T-cell (primary cell): Measurements from ENCODE around the gene FADS2. TPM values are rescaled to one million over a fixed set of nuclear protein-coding genes. Genes with fewer than 3 reads are reported as not detected.

Experiments used
- ATAC-seq, 4 experiments: fragments of 200-7000 bp in 3 of 4; fragments of 150-1000 bp in 1 of 4; cut with Tn5 transposase; replicated peaks in 1 of 4; 1 replicate in 3 of 4; 2 replicates in 1 of 4; pipeline ENCODE4 v1.10.0; 2021; ENCODE audit warnings: moderate library complexity in 3 of 4, mild to moderate bottlenecking in 2 of 4, moderate number of reproducible peaks in 1 of 4
- CTCF ChIA-PET, 2 donors: fragments of 300-600 bp; sonication (Branson Sonifier 250); formaldehyde crosslinking; loops; one replicate each; lab custom pipeline; 2022; ENCODE audit warnings: antibody characterized with exemption in 2 of 2; lab: Charles Lee
- POLR2A ChIA-PET, 2 donors: fragments of 300-600 bp; sonication (Branson Sonifier 250); formaldehyde crosslinking; loops; one replicate each; lab custom pipeline; 2022; ENCODE audit warnings: antibody characterized with exemption in 2 of 2; lab: Charles Lee
- DNase-seq, 35 experiments: peaks; one replicate each; pipeline versions ENCODE4 v3.0.0 to v3.0.0-alpha.2; 2013 to 2023
- H3K27ac ChIP-seq: one replicate; pipeline ENCODE4 v1.5.1; 2013; ENCODE audit warnings: low read length
- H3K27me3 ChIP-seq, 2 experiments: replicated peaks in 1 of 2; 1 replicate in 1 of 2; 2 replicates in 1 of 2; pipeline versions ENCODE4 v1.6.1 to v1.7.0; 2013; ENCODE audit warnings: low read length in 1 of 2, mixed read lengths in 1 of 2; ENCODE audit not compliant: control insufficient read depth in 2 of 2, insufficient read depth in 2 of 2; ENCODE audit errors: extremely low read depth in 1 of 2
- H3K36me3 ChIP-seq, 2 donors: 1 replicate in 1 of 2; 2 replicates in 1 of 2; pipeline versions ENCODE4 v1.6.1 to v1.7.0; 2013; ENCODE audit warnings: low read length in 1 of 2; ENCODE audit not compliant: control insufficient read depth in 2 of 2, insufficient read depth in 1 of 2; ENCODE audit errors: extremely low read depth in 1 of 2
- H3K4me1 ChIP-seq, 2 experiments: 1 replicate in 1 of 2; 2 replicates in 1 of 2; pipeline versions ENCODE4 v1.6.1 to v1.7.0; 2013; ENCODE audit warnings: low read length in 2 of 2, mixed read lengths in 1 of 2; ENCODE audit not compliant: insufficient read depth in 2 of 2, control insufficient read depth in 1 of 2; ENCODE audit errors: extremely low read depth in 1 of 2
- H3K4me3 ChIP-seq, 2 donors: 1 replicate in 1 of 2; 2 replicates in 1 of 2; pipeline versions ENCODE4 v1.5.1 to v1.7.0; 2013; ENCODE audit warnings: mild to moderate bottlenecking in 2 of 2, low read length in 1 of 2, moderate library complexity in 1 of 2; ENCODE audit not compliant: control insufficient read depth in 1 of 2; ENCODE audit errors: extremely low read depth in 1 of 2
- H3K9me3 ChIP-seq: 2 replicates; pipeline ENCODE4 v1.7.0; 2013
- H3K27ac Mint-ChIP-seq, 2 donors: one replicate each; pipeline ENCODE4 v1.8.0; 2020 to 2021; ENCODE audit warnings: mild to moderate bottlenecking in 2 of 2, mixed read lengths in 2 of 2
- H3K27me3 Mint-ChIP-seq, 2 donors: one replicate each; pipeline ENCODE4 v1.8.0; 2021 to 2022; ENCODE audit warnings: mixed read lengths in 2 of 2
- H3K36me3 Mint-ChIP-seq: one replicate; pipeline ENCODE4 v1.8.0; 2021; ENCODE audit warnings: mixed read lengths
- H3K4me1 Mint-ChIP-seq, 3 donors: one replicate each; pipeline ENCODE4 v1.8.0; 2020 to 2022; ENCODE audit warnings: mixed read lengths in 3 of 3, mild to moderate bottlenecking in 1 of 3
- H3K4me3 Mint-ChIP-seq, 3 donors: one replicate each; pipeline ENCODE4 v1.8.0; 2020 to 2022; ENCODE audit warnings: mild to moderate bottlenecking in 3 of 3, mixed read lengths in 3 of 3, moderate library complexity in 3 of 3
- H3K9me3 Mint-ChIP-seq, 3 donors: one replicate each; pipeline ENCODE4 v1.8.0; 2020 to 2022; ENCODE audit warnings: mixed read lengths in 3 of 3
- WGBS: methylation state at CpG from one replicate; pipeline ENCODE4 v1.1.5; 2013; ENCODE audit warnings: missing lambda C conversion rate; ENCODE audit not compliant: insufficient coverage; 5-methylcytosine and 5-hydroxymethylcytosine counted together
- total RNA-seq, 35 experiments: library from RNA in 6 of 35; stranded (reverse) in 6 of 35; fragments of 120-200 nt in 1 of 35; gene quantifications; one replicate each; pipeline versions ENCODE4 v1.2.1 to v1.2.4 and lab custom pipeline; 2013 to 2026

The FADS2 gene
- total RNA-seq, 5 donors from 2014 or later (not counting 1 experiment from before 2014, with no cell fraction given), result 1.9 to 20.9 (median 2.7) TPM

DNA sequence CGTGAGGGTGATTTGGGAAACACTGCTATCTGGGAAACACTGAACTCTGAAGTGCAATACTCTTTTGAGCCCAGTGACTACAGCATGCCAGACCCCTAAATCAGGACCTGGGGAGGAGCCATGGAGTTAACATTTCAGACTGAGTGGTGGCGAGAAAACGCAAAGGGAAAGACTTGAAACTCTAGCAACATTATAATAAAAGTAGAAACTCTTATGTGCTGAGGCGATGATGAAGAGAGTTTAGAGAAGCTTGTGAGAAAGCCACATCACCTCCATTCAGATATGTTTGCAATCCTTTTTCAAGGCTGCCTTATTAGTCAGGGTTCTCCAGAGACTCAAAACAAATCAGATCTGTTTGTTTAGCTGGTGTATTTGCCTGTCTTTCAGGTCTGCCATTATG is 33.5 kb upstream of the FADS2 start:
- no peak for ATAC-seq
- H3K4me3 Mint-ChIP-seq, result peak overlapping the region in 1 of 3 donors; percentile 9
- Histone ChIP-seq H3K27ac (no peak overlapping the region), H3K4me1 (peaks cover 8 to 25% of the 10 kb centered on the region in 2 experiments), H3K36me3 (peaks cover 0 to 12% of the 10 kb centered on the region in 2 donors), H3K27me3 (no peaks in the 10 kb centered on the region), H3K9me3 (no peaks in the 10 kb centered on the region), H3K4me3 (no peak overlapping the region)
- DNase-seq, result no peak
- ChIA-PET CTCF (no interaction called here), POLR2A (no interaction called here)
- peaks cover 12% of the 10 kb centered on the region for H3K36me3 Mint-ChIP-seq
- peaks cover 23 to 39% (median 37%) of the 10 kb centered on the region in 3 donors for H3K4me1 Mint-ChIP-seq
- no peaks in the 10 kb centered on the region for H3K27me3 Mint-ChIP-seq
- WGBS, result 100% methylated on average over 1 of the region's 4 CpGs
- no peaks in the 10 kb centered on the region for H3K9me3 Mint-ChIP-seq
- no peak overlapping the region for H3K27ac Mint-ChIP-seq

DNA sequence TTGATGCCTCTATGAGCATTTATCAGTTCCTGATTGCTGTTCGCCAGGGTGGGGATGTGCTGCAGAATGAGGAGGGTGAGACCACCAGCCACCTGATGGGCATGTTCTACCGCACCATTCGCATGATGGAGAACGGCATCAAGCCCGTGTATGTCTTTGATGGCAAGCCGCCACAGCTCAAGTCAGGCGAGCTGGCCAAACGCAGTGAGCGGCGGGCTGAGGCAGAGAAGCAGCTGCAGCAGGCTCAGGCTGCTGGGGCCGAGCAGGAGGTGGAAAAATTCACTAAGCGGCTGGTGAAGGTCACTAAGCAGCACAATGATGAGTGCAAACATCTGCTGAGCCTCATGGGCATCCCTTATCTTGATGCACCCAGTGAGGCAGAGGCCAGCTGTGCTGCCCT is 32.6 kb upstream of the FADS2 start:
- Mint-ChIP-seq H3K27ac (no peak overlapping the region), H3K36me3 (peaks cover 7% of the 10 kb centered on the region), H3K4me1 (peaks cover 16 to 32% (median 29%) of the 10 kb centered on the region in 3 donors), H3K9me3 (no peaks in the 10 kb centered on the region), H3K4me3 (no peak overlapping the region), H3K27me3 (no peaks in the 10 kb centered on the region)
- no peak for DNase-seq
- H3K27me3 ChIP-seq, result no peaks in the 10 kb centered on the region
- H3K9me3 ChIP-seq, result no peaks in the 10 kb centered on the region
- H3K27ac ChIP-seq, result no peak overlapping the region
- peaks cover 8 to 25% of the 10 kb centered on the region in 2 experiments for H3K4me1 ChIP-seq
- ChIA-PET CTCF (interaction anchor here in 1 of 2 donors (1.2 kb wide), 1 partner anchor 286 kb away, joined by 4 read pairs; no protein-coding TSS in a partner anchor), POLR2A (no interaction called here)
- H3K4me3 ChIP-seq, result no peak overlapping the region
- no peak for ATAC-seq
- peaks cover 0 to 4% of the 10 kb centered on the region in 2 donors for H3K36me3 ChIP-seq
- 95% methylated on average over 12 of the region's 12 CpGs for WGBS

GRCh38 chr11:61795876-61796526 is 32.1 kb upstream of the FADS2 start:
- 96% methylated on average over 16 of the region's 18 CpGs for WGBS
- H3K27me3 Mint-ChIP-seq, result no peaks in the 10 kb centered on the region
- H3K4me1 Mint-ChIP-seq, result peaks cover 16 to 29% (median 29%) of the 10 kb centered on the region in 3 donors
- Histone ChIP-seq H3K36me3 (peaks cover 0 to 4% of the 10 kb centered on the region in 2 donors), H3K27me3 (no peaks in the 10 kb centered on the region), H3K4me3 (no peak overlapping the region), H3K4me1 (peaks cover 8 to 20% of the 10 kb centered on the region in 2 experiments), H3K27ac (no peak overlapping the region), H3K9me3 (no peaks in the 10 kb centered on the region)
- ATAC-seq (no peak), DNase-seq (no peak)
- no peaks in the 10 kb centered on the region for H3K9me3 Mint-ChIP-seq
- POLR2A ChIA-PET, result no interaction called here
- H3K36me3 Mint-ChIP-seq, result peaks cover 8% of the 10 kb centered on the region
- CTCF ChIA-PET, result interaction anchor here (1.1 to 3.2 kb wide), 4 partner anchors 286 to 312 kb away, joined by 3 to 61 read pairs (median 4); no protein-coding TSS in a partner anchor
- H3K4me3 Mint-ChIP-seq, result no peak overlapping the region
- H3K27ac Mint-ChIP-seq, result no peak overlapping the region

- WGBS, result 91% methylated on average over 2 of the region's 3 CpGs
Measured at GRCh38 chr11:61797263-61797944, 30.7 kb upstream of the FADS2 start.

GRCh38 chr11:61799665-61800284 is 28.3 kb upstream of the FADS2 start:
- H3K27ac Mint-ChIP-seq, result no peak overlapping the region
- H3K27me3 ChIP-seq, result no peaks in the 10 kb centered on the region
- no peaks in the 10 kb centered on the region for H3K27me3 Mint-ChIP-seq
- ATAC-seq (no peak), DNase-seq (no peak)
- no peak overlapping the region for H3K27ac ChIP-seq
- H3K4me3 ChIP-seq, result no peak overlapping the region
- 100% methylated on average over 1 of the region's 2 CpGs for WGBS
- H3K4me3 Mint-ChIP-seq, result no peak overlapping the region
- no peaks in the 10 kb centered on the region for H3K4me1 ChIP-seq
- H3K4me1 Mint-ChIP-seq, result peaks cover 0 to 7% (median 5%) of the 10 kb centered on the region in 3 donors
- no peaks in the 10 kb centered on the region for H3K9me3 ChIP-seq
- ChIA-PET POLR2A (no interaction called here), CTCF (interaction anchor here in 1 of 2 donors (1.4 to 3.3 kb wide), 3 partner anchors 15 to 282 kb away, joined by 3 to 21 read pairs (median 8); no protein-coding TSS in a partner anchor)
- H3K36me3 Mint-ChIP-seq, result peaks cover 8% of the 10 kb centered on the region
- H3K9me3 Mint-ChIP-seq, result no peaks in the 10 kb centered on the region
- peaks cover 4 to 6% of the 10 kb centered on the region in 2 donors for H3K36me3 ChIP-seq

More at GRCh38 chr11:61797263-61797944, 30.7 kb upstream of the FADS2 start:
- peaks cover 7 to 18% (median 16%) of the 10 kb centered on the region in 3 donors for H3K4me1 Mint-ChIP-seq
- POLR2A ChIA-PET, result interaction anchor here (0.5 to 1.1 kb wide), 5 partner anchors 7 to 285 kb away, joined by 3 to 10 read pairs (median 5); no protein-coding TSS in a partner anchor
- no peak overlapping the region for H3K4me3 Mint-ChIP-seq
- H3K27ac Mint-ChIP-seq, result no peak overlapping the region
- Histone ChIP-seq H3K4me3 (no peak overlapping the region), H3K27me3 (no peaks in the 10 kb centered on the region), H3K36me3 (peaks cover 4 to 6% of the 10 kb centered on the region in 2 donors), H3K4me1 (peaks cover 6 to 9% of the 10 kb centered on the region in 2 experiments), H3K9me3 (no peaks in the 10 kb centered on the region), H3K27ac (no peak overlapping the region)
- H3K9me3 Mint-ChIP-seq, result no peaks in the 10 kb centered on the region
- peak in 34 of 35 experiments; percentile 42 to 88 (median 66) for DNase-seq
- peaks cover 8% of the 10 kb centered on the region for H3K36me3 Mint-ChIP-seq
- CTCF ChIA-PET, result interaction anchor here (0.6 to 3.3 kb wide), 41 partner anchors 9 to 1927 kb away, joined by 3 to 61 read pairs (median 4); partner anchors contain the start of genes FADS1 (in 1 of the 2), FADS2 (in 1 of the 2) and INCENP (in 1 of the 2)
- ATAC-seq, result no peak
- H3K27me3 Mint-ChIP-seq, result no peaks in the 10 kb centered on the region
